Measurements from ENCODE around the gene ALK. TPM values are rescaled to one million over a fixed set of nuclear protein-coding genes. Genes with fewer than 3 reads are reported as not detected.

The ALK gene
- total RNA-seq, 1 experiment from 2014 or later: 14.7 TPM

- H3K27ac ChIP-seq (ENCODE audit: low read depth, low read length, poor library complexity, severe bottlenecking): no peak overlapping the region
- peaks cover 7% of the 10 kb centered on the region for H3K4me1 ChIP-seq (ENCODE audit: insufficient read depth, low read length, poor library complexity, severe bottlenecking)
- DNase-seq (ENCODE audit: low spot score): no peak
- no peak overlapping the region for H3K4me3 ChIP-seq (ENCODE audit: low read depth, low read length, poor library complexity, severe bottlenecking)
- CTCF ChIA-PET: no interaction called here
- H3K9me3 ChIP-seq (ENCODE audit: low read depth, low read length, poor library complexity, severe bottlenecking): no peaks in the 10 kb centered on the region
- intact Hi-C loops (cut with micrococcal nuclease; ENCODE audit: unreplicated experiment): no loop called here
- no peaks in the 10 kb centered on the region for H3K36me3 ChIP-seq (ENCODE audit: insufficient read depth, low read length, poor library complexity, severe bottlenecking)
- POLR2A ChIA-PET (ENCODE audit: low non-redundant PET): interaction anchor here (0.6 kb wide), 1 partner anchor 42 kb away, joined by 7 read pairs; the partner anchor contains the start of gene ALK
- no peak for TF ChIP-seq EZH2 (IDR thresholded peaks at IDR 0.05; ENCODE audit: borderline replicate concordance, low read depth, low read length, poor library complexity, severe bottlenecking)
- TF ChIP-seq CTCF (conservative IDR thresholded peaks at IDR 0.05; ENCODE audit: low read depth, low read length): no peak
- no peaks in the 10 kb centered on the region for H3K27me3 ChIP-seq (replicated peaks; ENCODE audit: insufficient read depth, low read depth, low read length, poor library complexity)
- BruUV-seq (replicated peaks): no TSS peak
These were observed 41.9 kb downstream of the ALK start for GRCh38 chr2:29879456-29879855.

GRCh38 chr2:29878898-29879297 lies 42.5 kb downstream of the ALK start:
- DNase-seq (ENCODE audit: low spot score): no peak
- no peaks in the 10 kb centered on the region for H3K9me3 ChIP-seq (ENCODE audit: low read depth, low read length, poor library complexity, severe bottlenecking)
- H3K36me3 ChIP-seq (ENCODE audit: insufficient read depth, low read length, poor library complexity, severe bottlenecking): no peaks in the 10 kb centered on the region
- H3K27ac ChIP-seq (ENCODE audit: low read depth, low read length, poor library complexity, severe bottlenecking): no peak overlapping the region
- ChIA-PET CTCF (no interaction called here), POLR2A (ENCODE audit: low non-redundant PET) (no interaction called here)
- H3K4me3 ChIP-seq (ENCODE audit: low read depth, low read length, poor library complexity, severe bottlenecking): no peak overlapping the region
- intact Hi-C loops (cut with micrococcal nuclease; ENCODE audit: unreplicated experiment): no loop called here
- BruUV-seq (replicated peaks): no TSS peak
- TF ChIP-seq CTCF (conservative IDR thresholded peaks at IDR 0.05; ENCODE audit: low read depth, low read length) (no peak), EZH2 (IDR thresholded peaks at IDR 0.05; ENCODE audit: borderline replicate concordance, low read depth, low read length, poor library complexity, severe bottlenecking) (no peak)
- H3K4me1 ChIP-seq (ENCODE audit: insufficient read depth, low read length, poor library complexity, severe bottlenecking): peaks cover 7% of the 10 kb centered on the region
- H3K27me3 ChIP-seq (replicated peaks; ENCODE audit: insufficient read depth, low read depth, low read length, poor library complexity): no peaks in the 10 kb centered on the region

GRCh38 chr2:29876374-29876773 lies 45.0 kb downstream of the ALK start:
- DNase-seq (ENCODE audit: low spot score): no peak
- Histone ChIP-seq H3K36me3 (ENCODE audit: insufficient read depth, low read length, poor library complexity, severe bottlenecking) (no peaks in the 10 kb centered on the region), H3K27ac (ENCODE audit: low read depth, low read length, poor library complexity, severe bottlenecking) (no peak overlapping the region), H3K27me3 (replicated peaks; ENCODE audit: insufficient read depth, low read depth, low read length, poor library complexity) (no peaks in the 10 kb centered on the region), H3K4me1 (ENCODE audit: insufficient read depth, low read length, poor library complexity, severe bottlenecking) (peaks cover 3% of the 10 kb centered on the region), H3K4me3 (ENCODE audit: low read depth, low read length, poor library complexity, severe bottlenecking) (no peak overlapping the region), H3K9me3 (ENCODE audit: low read depth, low read length, poor library complexity, severe bottlenecking) (no peaks in the 10 kb centered on the region)
- TF ChIP-seq EZH2 (IDR thresholded peaks at IDR 0.05; ENCODE audit: borderline replicate concordance, low read depth, low read length, poor library complexity, severe bottlenecking): no peak
- TF ChIP-seq CTCF (conservative IDR thresholded peaks at IDR 0.05; ENCODE audit: low read depth, low read length): no peak
- ChIA-PET CTCF (no interaction called here), POLR2A (ENCODE audit: low non-redundant PET) (no interaction called here)
- intact Hi-C loops (cut with micrococcal nuclease; ENCODE audit: unreplicated experiment): no loop called here
- BruUV-seq (replicated peaks): no TSS peak

Data from A673 (cell line).